Right ventricle myocardium inferior (tissue), 1 donor: Measurements from ENCODE around the gene WDR77. TPM values are rescaled to one million over a fixed set of nuclear protein-coding genes. Genes with fewer than 3 reads are reported as not detected.

Experiments
- ATAC-seq: fragments of 200-7000 bp; cut with Tn5 transposase; one replicate; pipeline ENCODE4 v1.9.1; 2020; ENCODE audit warnings: mild to moderate bottlenecking, moderate library complexity
- DNase-seq: peaks from one replicate; pipeline ENCODE4 v3.0.0; 2021; ENCODE audit errors: missing footprints
- intact Hi-C: fragments of 100-400 bp; cut with DNase I; formaldehyde crosslinking; loops from one replicate; pipeline ENCODE4 v1.11.0; 2022
- total RNA-seq: library from RNA; stranded (reverse); fragmentation: NEBNext Ultra II Directional; extraction: Animal tissue kit (Norgen Biotek cat#: 25700); gene quantifications from one replicate; pipeline ENCODE4 v1.2.1, GENCODE V29; 2021
- donor health status: DM: no; HTN: yes; CAD: no; lungs with severe emphysema.

WDR77 gene
- total RNA-seq, 1 donor from 2014 or later: 27.5 TPM

DNA sequence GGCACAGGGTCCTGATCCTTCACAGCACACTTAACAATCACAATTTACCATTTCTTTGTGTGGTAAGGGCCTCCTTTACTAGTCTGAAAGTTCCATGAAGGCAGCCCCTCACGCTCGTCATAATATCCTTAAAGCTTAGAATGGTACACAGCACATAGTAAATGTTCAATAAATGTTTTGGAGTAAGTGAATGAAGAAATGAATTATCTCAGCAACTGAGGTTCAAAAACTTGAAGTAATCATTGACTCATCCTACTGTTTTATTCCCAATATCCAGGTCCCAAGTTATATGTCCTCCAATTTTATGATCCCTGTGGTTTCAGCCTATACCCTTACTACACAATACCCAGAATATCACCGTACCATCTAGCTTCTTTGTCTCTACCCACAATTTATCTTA lies 22.5 kb upstream of the WDR77 start:
- DNase-seq (no peak), ATAC-seq (no peak)
- intact Hi-C loops: no loop called here

DNA sequence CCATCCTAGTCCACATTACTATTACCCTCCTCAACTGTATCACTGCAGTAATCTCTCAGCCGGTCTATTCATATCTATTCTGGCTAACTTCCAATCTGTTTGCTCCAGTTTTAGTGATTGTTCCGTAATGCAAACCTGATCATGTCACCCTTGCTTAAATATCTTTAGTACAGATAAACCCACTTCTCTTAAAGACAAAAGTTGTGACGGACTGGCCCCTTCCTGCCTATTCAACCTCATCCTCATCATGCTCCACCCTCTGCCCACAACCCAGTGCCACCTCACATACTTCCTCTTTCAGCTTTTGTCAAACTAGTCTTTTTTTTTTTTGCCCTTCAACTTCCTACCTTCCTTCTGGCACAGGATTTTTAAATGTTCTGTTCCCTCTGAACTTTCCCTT lies 22.0 kb upstream of the WDR77 start:
- DNase-seq: no peak
- intact Hi-C loops: no loop called here
- ATAC-seq: peak; percentile 56

DNA sequence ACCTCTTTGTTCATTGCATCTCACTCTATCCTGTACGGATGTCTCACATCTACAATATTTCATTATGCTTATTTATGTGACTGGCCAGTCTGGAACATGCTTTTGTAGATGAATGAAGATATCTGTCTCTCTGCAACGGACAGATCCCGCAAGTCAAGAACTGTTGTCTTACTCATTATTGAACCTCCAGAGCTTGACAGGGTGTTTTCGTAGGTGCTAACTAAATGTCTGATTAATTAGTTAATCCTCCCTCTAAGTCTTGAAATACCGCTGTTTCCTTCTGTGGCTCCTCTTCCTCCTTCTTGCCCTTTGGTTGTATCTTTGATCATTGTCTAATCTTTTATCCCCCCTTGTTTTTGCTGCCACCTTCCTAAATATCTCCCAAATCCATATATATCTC lies 21.5 kb upstream of the WDR77 start:
- intact Hi-C loops: no loop called here
- DNase-seq (no peak), ATAC-seq (no peak)

DNA sequence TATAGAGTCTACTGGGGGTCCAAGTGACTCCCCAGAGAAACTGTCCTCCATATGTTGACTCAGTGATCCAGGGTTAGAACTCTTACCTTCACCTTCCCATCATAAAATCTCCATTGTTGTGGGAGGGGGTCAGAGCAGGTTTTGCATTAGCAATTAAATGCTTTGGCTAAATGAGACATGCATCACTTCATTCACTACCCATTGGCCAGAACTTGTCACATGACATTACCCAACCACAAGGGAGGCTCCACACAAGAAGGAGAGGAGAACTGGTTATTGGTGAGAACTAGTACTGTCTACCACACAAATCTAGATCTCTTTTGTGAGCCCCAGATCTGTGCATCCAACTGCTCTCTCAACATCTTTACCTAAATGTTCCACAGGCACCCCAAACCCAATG lies 20.5 kb upstream of the WDR77 start:
- intact Hi-C loops: no loop called here
- DNase-seq (no peak), ATAC-seq (no peak)

DNA sequence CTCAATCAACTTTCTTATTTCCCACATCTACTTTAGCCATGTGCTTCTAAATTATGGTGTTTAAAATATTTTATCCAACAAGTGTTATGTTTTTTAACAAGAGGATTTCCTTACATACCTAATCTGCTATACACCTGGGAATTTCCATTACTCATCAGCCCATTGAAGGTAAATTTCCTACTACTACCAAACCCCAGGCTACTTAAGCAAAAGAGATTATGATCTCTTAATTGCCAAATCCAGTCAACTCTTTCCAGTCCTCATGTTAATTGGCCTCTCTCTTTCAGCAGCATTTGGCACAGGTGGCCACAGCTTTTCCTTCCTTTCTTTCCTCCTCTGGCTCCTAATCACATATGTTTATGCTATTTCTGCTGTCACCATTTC lies 19.7 kb upstream of the WDR77 start:
- ATAC-seq (no peak), DNase-seq (no peak)
- intact Hi-C loops: no loop called here

DNA sequence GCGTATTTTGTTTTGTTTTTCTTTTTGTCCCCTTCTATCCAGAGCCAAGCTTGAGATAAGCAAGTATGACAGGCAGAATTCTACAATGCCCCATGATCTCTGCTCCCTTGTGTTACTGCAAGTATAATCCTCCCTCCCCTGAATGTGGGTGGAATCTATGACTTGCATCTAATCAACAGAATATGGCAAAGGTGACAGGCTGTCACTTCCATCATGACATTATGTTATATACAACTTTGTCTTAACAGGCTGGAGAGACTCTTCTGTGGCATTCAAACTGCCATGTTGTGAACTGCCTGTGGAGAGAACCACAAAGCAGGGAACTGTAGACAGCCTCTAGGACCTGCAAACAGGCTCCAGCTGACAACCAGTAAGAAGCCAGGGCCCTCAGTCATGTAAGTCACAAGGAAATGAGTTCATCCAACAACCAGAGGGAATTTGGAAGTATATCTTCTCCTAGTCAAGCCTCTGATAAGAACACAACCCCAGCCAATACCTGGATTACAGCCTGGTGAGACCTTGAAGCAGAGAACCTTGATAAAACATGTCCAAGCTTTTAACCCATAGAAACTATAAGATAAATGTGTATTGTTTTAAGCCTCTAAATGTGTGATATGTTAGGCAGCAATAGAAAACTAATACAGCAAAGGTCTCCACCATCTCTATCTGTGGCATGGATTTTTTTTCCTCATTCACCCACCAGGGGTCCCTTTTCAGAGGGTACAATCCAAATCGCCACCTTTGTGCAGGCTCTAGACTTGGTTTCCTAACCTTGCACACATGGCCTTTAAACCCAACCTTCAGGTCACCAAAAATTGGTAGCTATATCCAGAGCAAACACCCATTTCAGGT lies 19.0 kb upstream of the WDR77 start:
- intact Hi-C loops: no loop called here
- DNase-seq (no peak), ATAC-seq (no peak)

DNA sequence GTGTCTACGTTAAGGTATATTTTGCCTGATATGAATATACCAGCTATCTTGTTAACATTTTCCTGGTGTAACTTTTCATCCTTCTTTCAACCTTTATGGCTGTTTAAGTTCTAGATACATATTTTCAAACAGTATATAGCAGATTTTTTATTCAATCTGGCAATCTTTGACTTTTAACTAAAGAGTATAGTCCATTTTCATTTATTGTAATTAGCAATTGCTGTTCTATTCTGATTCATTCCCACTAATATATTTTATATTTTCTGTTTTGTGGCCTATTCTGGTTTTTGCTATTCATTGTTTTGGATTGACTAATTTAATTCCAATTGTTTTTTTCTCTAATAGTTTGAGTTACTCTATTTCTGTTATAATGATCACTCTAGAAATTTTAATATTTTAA lies 17.4 kb upstream of the WDR77 start:
- DNase-seq (no peak), ATAC-seq (no peak)
- intact Hi-C loops: no loop called here

DNA sequence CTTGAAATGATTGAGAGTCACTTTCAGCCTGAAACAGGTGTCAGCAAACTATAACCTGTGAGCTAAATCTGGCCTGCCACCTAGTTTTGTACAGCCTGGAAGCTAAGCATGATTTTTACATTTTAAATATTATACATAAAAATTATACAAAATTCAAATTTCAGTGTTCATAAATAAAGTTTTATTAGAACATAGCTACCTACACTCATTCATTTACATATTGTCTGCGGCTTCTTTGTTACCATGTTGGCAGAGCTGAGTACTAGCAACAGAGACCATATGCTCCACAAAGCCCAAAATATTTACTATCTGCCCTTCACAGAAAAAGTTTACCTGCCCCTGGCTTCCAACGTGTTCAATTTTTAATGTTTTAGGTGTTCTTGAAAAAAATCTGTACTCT lies 16.7 kb upstream of the WDR77 start:
- DNase-seq (no peak), ATAC-seq (no peak)
- intact Hi-C loops: no loop called here

DNA sequence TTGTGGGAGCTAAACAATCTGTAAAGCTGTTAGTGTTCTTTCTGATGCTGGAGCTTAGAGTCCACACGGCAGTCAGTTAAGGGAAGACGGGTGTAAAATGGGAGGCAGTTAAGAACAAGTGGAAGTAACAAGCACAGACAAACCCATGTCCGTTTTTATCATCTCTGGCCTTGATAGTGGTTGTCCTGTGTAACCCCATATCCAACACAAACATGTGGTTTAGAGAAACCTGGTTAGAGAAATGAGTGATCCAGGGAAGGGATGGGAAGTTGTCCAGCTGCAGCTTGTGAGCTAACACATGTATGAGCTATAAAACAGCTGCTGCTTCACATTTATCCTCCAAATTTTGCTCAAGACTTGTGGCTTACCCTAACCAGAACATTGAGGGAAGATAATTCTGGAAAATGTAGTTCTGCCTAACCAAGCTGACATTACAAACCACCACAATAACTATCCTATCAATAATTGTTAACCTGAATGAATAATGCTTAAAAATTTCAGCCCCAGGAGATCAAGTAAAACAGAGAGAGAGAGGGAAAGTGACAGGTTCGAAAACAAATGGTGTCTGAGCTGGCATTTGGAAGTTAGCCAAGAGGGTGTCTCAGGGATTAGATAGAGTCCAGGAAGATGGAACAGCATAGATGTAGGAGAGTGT lies 14.1 kb upstream of the WDR77 start:
- intact Hi-C loops: no loop called here
- ATAC-seq (no peak), DNase-seq (no peak)

DNA sequence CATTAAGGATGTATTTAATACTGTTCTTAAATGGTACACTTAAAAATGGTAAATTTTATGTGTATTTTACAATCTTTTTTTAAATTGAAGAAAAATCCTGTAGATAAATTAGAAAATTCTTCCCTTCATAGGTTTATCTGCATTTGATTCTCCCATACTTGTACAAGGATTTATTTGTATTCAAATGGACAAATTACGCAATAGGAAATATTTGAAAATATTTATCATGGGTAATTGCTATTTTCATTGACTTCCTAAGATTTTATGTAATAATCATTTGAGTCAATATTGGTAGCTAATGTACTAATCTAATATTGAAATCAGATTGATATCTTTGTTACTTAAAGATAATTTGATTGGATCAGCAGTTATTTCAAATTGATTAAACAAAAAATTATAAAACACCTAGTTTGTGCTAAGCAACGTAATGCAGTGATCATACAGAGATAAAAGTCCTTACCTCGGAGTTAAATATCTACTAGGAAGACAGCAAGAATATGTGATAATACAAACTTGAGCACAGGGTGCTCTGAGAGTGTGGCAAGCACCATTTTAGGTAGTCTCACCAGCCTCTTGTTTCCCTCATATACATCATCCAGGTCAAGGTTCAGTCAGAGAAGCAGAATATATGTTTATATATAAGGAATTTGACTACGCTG lies 13.4 kb upstream of the WDR77 start:
- intact Hi-C loops: no loop called here
- ATAC-seq: no peak
- no peak for DNase-seq

DNA sequence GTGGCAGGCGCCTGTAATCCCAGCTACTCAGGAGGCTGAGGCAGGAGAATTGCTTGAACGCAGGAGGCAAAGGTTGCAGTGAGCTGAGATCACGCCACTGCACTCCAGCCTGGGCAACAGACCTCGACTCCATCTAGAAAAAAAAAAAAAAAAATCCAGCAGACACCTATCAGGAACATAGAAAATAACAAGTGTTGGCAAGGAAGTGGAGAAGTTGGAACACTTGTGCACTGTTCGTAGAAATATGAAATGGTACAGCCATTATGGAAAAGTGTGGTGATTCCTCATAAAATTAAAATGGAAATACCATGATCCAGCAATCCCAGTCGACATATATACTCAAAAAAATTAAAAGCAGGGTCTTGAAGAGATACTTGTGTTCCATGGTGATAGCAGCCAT lies 12.7 kb upstream of the WDR77 start:
- no peak for ATAC-seq
- intact Hi-C loops: no loop called here
- DNase-seq: no peak

DNA sequence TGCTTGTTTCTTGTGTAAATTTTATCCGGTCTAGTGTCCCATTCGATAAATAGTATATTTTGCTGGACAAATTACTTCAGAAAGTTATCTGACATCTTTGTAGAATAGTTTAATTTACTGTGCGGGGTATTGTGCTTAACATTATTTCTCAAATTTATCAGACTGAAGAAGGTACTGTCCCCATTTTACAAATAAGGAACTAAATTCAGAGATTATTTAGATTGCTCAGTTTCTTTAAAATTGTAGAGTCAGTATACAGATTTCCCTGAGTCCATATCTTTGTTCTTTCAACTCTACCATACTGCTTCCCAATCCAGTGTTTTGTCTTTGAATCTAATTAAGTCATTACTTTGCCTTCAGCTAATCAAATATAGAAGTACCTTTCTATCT lies 6.6 kb upstream of the WDR77 start:
- ATAC-seq (no peak), DNase-seq (no peak)
- intact Hi-C loops: no loop called here

DNA sequence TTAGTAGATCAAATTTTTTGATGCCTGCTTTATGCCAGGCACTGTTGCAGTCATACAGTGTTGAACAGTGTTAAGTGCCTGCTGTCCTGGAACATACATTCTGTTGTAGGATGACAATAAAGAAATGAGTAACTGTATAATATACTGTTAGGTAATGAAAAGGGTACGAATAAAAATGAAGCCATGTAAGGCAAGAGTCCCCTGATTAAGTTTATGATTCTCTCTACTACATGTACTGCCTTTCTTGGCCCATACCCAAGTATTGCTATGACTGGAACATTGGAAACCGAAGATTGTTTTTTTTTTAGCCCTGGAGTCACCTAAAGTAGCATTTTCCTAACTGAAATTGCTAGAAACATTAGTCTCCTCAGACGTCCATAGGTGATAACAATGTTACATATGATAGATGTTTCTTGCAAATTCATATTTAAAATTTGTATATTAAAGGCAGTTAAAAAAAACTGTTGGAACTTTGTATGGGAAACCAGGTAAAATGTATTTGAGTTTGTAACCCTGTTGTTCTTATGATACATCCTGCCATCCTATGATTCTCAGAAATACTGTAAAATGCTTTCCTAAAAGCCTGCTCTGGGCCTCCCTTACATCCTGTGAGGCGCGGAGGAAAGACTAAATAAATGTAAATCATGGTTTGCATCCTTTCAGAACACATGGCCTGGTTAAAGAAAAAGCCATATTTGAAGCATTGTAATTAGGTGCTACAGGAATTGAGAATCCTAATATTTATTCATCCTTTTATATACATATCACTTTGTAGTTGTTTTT lies 6.0 kb upstream of the WDR77 start:
- ATAC-seq (no peak), DNase-seq (no peak)
- intact Hi-C loops: no loop called here

DNA sequence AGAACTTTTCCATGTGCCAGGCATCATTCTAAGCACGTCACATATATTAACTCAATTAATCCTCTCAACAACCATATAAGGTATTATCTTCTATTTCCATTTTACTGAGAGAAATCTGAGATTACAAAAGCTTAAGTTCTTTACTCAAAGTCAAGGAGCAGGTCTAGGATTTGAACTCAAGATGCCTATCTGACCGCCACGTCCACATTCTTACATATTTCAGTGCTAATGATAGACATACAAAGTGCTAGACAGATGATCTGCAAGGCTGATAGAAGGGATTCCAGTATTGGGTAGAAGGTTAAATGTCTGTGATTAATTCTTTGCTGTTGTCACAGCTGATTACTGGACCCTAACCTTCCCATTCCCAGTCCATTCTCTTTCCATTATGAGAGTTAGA lies 4.7 kb upstream of the WDR77 start:
- ATAC-seq: no peak
- DNase-seq: no peak
- intact Hi-C loops: no loop called here

DNA sequence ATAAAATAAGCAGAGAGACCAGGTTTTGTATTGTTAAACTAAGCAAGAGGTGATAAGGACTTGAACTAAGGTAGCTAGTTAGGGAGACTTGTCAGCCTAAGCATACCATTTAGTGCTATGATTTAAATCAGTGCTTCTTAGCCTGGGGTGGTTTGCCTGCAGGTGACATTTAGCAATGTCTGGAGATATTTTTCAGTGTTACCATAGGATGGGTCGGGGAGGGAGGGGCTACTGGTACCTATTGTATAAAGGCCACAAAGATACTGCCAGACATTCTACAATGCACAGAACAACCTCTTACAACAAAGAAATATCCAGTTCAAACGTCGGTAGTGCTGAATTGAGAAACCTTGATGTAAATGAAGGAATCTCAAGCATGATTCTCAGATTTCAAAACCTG lies 3.5 kb upstream of the WDR77 start:
- ATAC-seq: no peak
- no peak for DNase-seq
- intact Hi-C loops: no loop called here

DNA sequence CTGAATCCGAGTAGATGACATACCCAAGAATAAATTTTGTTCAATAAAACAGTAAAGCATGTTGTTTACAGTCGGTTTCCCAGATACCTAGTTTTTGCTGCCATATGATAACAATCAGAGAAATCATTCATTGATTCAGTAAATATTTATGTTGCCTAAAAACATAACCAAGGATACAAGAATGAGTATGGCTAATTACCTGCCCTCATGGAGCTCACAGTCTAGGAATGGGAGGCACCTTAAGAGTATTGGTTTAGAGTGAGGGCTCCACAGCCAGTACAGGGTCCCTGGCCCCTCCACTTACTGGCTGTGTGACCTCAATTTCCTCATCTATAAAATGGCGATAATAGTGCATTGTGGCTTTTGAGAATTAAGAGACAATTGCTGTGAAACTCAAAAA lies 1.1 kb upstream of the WDR77 start:
- intact Hi-C loops: no loop called here
- no peak for ATAC-seq
- no peak for DNase-seq

DNA sequence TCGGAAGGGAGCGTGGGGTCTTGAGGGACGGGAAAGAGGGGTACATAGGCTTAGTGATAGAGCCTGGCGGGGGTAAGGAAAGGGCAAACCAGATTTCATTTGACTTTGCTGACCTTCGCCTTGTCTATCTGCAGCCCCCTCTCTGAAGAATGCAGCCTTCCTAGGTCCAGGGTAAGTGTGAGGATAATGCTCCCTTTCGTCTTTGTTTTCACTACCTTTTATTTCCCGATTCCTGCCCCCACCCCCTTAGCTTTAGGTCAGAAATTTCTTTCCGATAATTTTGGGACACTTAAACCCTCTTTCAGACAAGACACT lies 604 bp upstream of the WDR77 start:
- no peak for DNase-seq
- ATAC-seq: no peak
- intact Hi-C loops: no loop called here

DNA sequence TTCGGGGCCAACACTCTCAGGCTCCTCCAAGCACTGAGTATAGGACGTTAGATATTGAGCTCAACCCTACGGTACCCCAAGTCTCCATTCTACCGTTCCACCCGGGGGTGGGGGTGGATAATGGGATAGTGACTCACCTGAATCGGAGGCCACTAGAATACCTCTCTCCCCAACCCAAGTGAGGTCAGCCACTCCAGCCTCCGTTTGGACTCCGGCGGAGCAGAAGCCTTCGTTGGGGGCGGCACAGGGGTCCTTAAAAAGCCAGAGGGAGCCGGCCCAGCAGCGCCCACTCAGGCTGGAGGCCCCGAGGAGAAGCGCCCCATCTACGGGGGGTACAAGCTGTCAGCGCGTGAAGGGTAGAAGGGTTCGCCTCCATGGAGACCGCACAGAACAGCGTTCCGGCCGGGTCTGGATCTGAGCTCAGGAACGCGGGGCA lies 556 bp downstream of the WDR77 start:
- ATAC-seq (no peak), DNase-seq (no peak)
- intact Hi-C loops: no loop called here

DNA sequence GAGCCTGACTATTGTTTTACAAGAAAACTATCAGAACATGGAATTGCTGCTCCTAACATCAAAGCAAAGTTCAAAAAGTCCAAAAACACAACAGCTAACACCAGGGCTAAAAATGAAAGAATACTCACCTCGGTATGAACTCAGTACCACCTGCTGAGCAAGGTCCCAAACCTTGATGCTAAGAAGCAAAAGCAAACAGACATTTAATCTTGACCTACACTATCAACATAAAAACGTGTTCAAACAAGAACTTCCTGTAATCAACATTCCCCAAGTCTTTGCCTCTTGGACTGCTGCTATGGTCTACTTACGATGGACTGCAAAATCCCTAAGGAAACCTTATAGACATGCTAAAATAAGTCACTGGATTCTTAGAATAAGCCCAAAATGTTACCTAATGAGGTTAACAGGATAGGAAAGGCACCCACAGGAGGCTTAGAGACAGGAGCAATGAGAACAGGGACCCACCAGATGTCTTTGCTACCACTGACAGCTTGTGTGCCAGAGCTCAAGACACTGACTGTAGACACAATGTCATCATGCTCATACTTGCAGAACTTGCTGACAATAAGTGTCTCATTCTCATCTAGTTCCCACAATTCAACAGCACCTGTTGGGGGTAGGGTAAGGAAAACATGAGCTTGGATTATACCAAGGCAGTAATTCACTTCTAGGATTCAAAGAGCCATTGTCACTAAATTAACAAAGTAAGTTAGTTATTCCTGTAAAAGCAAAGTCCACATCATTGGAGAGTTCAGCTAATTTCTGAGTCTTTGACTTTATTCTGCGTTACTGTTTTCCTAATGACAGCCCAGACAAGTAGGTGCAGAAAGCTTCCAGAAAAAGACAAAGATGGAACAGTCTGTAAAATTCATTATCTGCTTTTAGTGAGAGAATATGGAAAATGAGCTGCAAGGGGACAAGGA lies 1.8 kb downstream of the WDR77 start:
- ATAC-seq (no peak), DNase-seq (no peak)
- intact Hi-C loops: no loop called here
